Stimulated activated CD4-positive, alpha-beta T cell treated with anti-CD3 and anti-CD28 coated beads, TNF-alpha, amount 100 ng/mL, for 4 hours (primary cell): Measurements from ENCODE around the gene IGFBP4.

Experiments
- DNase-seq, 3 experiments: peaks; one replicate each; pipeline ENCODE4 v3.0.0-alpha.2; 2020; ENCODE audit warnings: low read depth in 3 of 3

IGFBP4 gene

DNA sequence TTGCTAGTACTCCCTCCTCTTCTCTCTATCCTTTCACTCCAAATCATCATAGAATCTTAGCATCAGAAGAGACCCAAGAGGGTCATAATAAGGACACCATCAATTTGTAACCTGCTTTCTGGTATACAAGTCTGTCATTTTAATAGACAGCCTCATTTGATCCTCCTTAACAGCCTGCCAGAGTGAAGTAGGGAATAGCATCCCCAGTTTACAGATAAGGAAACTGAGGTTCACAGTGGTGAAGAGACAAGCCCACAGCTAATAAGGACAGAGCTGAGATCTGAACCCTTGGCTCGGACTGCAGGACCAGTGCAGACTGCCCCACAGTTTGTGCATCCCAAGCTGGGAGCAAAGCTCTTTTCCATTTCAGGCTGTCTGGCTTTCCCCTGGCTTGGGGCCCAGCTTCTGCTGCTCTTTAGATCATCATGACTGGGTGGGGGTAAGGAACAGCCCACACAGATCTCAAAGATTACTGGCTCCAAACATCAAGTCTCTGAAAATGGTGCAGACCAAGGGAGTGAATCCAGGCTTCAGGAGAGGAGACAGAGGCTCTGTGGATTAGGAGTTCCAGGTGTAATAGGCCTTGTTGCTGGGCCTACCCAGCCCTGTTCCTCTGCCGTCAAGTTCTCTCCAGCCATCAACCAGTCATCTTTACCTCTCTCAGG lies 10.3 kb upstream of the IGFBP4 start:
- DNase-seq, result no peak

DNA sequence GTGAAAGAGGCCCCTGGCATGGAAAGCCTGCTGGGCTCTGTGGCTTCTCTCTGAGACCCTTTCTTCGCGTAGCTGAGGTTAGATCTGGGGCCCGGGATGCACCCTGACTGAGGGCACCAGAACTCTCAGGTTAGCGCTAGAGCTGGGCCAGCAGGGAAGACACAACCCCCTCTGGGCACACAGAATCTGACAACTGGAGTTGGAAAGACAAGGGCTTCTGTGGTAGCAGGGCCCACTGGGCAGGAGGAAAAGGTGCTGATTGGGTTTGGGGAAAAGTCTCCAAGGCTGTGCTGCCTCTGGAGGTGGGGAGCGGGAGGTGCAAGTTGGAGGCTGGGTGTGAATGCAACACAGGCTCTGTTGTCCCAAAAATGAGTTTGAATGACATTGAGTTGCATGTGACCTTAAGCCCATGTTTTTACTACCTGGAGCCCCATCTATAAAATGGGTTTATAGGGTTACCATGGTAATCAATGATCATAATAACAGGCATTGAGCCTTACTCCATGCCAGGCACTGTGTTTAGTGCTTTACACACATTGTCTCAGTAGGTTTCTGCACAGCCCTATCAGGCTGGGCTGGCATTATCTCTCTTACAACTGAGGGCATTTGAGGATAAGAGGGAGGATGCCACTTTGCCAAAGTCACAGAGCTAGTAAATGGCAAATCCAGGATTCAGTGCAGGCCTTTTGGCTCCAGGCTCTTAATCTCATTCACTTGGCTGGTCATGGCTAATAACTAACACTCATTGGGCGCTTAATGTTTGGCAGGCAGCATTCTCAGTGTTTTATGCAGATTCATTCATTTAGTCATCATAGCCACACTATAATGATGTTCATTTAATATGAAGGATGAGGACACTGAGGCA lies 9.5 kb upstream of the IGFBP4 start:
- DNase-seq, result no peak

DNA sequence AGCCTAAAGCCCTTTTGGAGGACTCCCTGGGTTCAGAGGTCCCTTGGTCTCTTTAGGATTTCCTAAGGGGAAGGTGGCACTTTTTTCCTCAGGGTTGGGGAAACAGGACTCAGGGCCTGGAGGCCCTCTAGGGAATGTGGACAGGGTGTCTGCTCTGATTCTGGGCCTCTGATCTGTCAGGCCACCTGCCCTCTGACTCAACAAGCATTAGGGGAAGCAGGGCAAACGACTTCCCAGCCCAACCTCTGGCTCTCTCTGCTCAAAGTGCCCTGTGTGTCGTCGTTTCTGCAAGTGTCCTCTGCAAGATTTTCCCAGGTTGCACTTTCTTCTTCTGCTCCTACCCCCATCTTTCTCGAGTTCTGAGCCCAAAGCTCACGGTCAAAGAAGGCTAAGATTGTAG lies 6.6 kb upstream of the IGFBP4 start:
- no peak for DNase-seq

DNA sequence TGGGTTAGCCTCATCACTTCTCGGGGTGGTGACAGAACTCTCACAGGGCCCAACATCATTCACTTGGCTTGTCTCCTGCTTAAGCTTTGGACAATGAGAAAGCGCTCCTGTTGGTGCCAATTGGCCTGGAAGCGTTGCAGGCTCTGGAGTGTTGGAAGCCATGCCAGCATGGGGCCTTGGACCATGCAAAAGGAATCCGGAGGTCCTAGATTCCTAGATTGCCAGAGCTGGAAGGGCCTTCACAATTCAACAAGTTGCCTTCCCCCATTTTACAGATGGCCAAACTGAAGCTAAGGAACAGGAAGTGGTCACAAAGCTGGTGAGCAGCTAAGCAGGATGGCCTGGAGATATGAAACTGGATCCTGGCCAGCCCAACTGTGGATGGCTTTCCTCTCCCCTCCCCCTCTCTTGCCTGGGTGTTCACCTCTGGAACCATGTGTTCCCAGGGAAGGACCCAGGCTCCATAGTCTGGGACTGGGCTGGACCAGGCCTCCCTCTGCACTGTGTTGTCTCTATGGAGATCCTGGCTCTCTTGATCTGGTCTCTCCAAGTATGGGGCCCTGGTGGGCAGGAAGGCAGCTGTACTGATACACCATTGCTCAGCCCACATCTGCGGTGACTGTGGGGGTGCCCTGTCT lies 6.0 kb upstream of the IGFBP4 start:
- no peak for DNase-seq

DNA sequence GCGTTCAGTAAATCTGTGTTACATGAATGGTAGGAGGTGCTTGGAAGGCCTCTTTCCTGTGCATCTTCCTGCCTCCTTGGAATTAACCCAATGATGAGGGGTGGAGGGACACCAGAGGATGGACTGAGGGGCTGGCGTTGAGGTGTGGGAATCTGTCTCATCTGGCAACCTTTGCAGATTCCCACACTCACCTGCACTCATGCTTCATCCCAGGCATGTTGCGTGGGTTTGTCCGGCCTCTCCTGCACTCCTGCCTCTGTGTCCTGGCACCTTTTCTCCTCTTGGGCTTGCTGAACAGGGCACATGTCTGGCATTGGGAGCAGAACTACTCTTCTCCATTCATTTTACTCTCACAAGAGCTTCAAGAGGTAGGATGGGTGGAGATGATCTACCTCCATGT lies 3.1 kb upstream of the IGFBP4 start:
- no peak for DNase-seq

DNA sequence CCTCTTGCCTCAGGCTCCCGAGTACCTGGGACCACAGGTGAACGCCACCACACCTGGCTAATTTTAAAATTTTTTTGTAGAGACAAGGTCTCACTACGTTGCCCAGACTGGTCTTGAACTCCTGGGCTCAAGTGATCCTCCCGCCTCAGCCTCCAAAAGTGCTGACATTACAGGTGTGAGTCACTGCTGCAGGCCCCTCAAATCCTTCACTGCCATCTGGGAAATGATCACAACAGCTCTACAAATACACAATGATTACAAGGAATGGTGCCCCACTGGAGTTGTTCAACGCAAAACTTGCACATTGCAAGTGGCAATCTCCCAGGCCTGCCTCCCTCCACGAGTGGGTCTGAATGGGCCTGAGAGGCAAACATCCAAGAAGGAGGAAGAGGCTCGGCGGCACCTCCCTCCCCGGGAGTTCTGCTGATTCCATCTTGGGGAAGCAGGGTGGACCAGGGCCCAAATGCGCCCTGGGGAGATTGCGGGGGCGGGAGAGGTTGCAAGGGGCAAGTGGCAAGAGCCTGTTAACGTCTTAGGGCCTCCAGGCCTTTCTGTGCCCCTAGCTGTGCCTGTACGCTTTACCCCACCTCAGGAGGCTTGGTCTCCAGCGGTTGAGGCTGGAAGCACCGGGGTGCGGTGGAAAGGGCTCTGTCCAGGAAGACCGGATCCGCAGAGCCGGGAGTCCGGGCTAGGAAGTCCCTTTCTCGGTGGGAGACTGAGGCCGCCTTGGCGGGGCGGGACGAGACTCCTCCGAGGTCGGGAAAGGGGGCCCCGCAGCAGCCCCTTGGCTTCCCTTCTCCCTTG lies 656 bp upstream of the IGFBP4 start:
- DNase-seq, result no peak

DNA sequence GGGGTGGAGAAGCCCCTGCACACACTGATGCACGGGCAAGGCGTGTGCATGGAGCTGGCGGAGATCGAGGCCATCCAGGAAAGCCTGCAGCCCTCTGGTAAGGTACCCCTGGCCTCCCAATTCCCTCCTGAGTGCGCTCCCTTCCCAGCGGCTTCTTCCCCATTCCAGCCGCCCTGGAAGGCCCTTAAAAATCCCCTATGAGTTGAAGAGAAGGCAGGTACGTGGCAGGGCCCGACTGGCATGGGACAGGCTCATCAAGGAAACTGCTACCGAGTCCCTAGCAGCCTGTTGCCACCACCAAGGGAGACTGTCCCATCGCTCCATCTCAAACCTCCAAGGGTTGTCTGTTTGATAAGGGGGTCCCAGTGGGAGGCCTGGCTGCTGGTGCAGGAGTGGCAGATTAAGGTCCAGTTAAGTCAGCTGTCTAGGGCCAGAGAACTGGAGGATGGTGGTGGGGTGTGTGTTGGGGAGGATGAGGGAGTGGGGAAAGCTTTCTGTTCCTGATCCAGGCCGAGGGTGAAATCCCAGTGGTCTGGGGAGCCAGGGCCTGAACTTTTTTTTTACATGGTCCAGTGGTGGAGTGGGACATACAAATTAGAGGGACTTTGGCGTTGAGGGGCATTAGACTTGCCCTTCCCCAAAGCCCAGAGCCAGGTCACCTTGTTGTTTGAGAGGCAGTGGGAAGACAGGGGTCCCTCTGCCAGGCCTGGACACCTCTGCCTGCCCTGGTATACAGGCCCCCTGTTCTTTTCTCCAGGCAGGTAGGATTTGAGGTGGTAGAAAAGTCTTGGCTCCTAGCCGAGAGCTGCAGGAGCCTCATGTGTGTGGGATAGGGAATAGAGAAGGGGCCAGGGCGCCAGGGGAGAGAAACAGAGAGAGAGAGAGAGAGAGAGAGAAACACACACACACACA lies 994 bp downstream of the IGFBP4 start:
- DNase-seq, result no peak

DNA sequence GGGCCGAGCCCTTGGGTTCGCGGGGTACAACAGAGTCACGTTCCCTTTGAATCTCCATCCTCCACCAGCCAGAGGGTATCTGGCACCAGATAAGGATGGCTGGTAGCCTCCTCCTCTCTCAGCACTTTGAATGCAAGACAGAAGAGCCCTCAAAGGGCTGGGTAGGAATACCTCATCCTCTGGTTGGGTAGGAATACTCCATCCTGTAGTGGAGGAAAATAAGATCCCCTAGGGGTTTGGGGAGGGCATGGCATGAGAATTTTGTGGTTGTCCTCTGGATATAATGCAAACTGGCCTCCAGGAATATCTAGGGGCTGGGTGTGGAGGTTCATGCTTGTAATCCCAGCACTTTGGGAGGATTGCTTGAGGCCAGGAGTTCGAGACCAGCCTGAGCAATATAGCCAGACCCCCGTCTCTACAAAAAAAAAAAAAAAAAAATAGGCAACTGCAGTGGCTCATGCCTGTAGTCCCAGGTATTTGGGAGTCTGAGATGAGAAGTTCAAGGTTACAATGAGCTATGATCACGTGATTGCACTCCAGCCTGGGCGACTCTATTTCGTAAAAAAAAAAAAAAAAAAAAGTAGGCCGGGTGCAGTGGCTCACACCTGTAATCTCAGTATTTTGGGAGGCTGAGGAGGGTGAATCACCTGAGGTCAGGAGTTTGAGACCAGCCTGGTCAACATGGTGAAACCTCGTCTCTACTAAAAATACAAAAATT lies 2.7 kb downstream of the IGFBP4 start:
- DNase-seq, result no peak

DNA sequence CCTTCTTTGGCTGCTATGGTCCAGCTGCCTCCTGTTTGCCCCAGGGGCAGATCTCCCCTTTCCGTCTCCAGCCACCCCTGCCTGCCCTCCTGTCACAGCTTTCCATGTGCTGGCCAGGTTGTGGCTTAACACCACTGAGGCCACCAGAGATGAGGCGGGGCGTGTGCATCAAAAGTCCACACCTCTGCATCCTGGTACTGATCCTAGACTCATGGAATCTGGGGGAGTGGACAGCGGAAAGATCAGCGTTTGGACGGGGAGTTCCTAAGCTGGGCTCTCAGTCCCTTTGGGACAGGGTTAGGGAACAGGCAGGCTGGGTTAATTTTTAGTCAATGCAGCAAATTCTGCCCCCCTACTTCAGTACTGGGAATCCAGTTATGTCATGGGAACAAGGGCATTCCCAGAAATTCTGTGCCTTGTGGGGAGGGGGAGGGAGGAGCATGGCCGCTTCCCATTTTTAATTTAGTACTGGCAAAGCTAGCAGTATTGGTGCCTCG lies 3.9 kb downstream of the IGFBP4 start:
- no peak for DNase-seq

DNA sequence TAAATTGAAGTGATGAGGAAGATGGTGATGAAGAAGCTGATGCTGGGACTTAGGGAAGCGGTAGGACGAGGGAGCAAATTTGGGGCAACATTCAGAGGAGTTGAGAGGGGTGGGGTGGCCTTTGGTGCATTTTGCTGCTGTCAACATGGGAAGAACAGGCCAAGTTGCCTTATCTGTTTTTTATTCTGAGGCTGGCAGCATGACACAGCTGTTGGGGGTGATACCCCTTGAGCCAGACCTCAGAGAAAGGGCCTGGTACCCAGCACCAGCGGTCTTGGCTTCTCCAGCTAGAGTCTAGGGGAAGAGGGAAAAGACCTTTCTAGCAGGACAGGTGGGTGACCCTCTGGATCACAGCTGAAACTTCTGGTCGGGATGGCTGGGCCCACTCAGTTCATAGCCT lies 4.6 kb downstream of the IGFBP4 start:
- no peak for DNase-seq

DNA sequence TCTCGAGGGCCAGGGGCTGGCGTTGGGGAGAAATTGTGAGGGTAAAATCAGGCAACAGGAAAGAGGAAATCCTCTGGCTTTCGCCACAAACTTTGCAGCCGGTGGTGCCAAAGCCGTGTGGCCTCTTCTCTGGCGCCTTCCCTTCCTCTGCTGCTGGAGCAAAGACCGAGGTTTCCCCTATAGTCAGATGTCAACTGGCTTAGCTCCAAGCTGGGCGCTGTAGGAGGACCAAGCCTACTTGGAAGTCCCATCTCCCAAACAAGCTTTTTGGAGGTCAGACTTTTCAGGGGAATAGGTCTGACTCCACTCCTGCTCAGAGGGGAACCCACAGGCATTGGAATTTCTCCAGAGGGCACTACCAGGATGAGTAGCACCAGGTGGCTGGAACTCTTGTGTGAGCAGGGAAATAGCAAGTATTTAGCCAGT lies 5.0 kb downstream of the IGFBP4 start:
- no peak for DNase-seq

DNA sequence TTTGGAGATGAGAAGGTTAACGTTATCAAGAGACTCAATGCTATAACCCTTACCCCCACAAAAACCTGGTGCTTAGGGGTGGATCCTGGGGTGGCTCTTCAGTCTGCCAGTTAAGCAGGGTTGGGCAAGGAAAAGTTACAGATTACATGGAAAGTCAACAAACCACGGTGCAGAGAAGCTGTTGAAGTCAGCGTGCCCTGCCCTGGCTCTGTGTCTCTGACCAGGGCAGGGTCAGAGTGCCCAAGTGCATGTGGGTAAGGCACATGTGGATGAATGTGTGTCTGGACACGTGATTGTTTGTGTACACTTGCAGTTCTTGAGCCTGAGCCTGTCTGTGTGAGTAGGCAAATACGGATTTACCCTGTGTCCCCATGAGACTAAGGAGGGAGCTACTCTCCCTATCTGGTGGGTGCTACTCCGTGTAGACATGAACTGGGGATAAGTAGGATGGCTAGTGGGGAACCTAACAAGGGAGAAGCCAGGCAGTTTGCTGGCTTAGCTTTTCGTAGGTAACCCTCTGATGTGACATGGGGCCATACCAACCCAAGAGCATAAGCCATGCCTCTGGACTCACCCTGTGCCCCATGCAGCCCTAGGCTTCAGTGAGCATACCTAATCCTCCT lies 5.5 kb downstream of the IGFBP4 start:
- no peak for DNase-seq

DNA sequence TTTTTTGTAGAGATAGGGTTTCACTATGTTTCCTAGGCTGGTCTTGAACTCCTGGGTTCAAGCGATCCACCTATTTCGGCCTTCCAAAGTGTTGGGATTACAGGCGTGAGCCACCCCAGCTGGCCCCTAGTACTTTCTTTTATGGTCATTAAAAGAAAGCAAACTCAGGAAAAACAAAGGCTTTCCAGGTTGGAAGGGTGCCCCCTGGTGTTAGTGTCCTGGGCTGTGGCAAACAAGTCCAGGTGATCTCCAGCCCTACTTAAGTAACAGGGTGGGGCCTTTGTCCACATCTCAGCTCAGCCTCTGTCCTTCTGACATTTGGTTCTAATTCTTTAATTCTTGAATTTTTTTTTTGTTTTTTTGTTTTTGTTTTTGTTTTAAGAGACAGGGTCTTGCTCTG lies 6.9 kb downstream of the IGFBP4 start:
- DNase-seq, result peak in 2 of 3 experiments; percentile 8 to 26

DNA sequence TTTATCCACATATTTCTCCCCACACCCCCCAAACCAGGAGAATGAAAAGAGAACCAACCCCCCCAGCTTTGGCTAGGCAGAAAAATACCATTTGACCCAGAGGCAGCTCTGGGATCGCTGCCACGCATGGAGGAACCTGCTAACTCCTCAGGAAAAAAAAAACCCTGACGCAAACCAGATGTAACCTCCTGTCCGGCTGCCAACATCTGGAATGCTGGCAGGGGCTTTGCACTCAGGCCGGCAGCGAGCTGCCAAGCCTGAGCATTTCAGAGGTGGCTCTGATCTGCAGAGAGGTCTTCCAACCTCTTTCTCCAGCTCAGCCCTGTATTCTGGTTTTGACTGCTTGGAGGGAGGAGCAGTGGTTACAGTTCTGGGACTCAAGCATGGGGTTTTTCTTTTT lies 8.2 kb downstream of the IGFBP4 start:
- DNase-seq, result no peak

DNA sequence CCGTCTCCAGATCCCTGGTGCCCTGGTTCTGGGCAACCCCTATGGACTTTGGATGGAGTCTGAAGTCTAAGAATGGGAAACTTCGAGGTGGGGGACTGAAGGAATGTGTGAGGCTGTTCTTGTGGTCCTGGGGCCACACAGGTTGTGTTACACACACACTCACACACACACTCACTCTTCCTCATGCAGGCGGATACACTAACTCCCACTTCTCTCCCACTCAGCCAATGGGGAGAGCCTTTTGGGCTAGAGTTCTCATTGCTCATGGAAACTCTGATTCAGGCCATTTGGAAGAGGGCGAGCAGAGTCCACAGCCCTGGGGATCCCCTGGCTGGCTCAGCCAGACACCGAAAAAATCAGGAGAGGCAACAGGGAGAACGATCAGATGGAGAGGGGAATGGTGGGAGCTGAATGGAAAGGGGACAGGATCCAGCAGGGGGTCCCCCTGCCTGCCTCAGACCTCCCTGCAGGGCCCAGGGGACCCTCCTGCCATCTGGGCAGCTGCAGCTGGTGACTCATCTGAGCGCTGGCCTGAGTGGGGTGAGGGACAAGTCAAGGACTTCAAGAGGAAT lies 9.1 kb downstream of the IGFBP4 start:
- DNase-seq, result no peak

DNA sequence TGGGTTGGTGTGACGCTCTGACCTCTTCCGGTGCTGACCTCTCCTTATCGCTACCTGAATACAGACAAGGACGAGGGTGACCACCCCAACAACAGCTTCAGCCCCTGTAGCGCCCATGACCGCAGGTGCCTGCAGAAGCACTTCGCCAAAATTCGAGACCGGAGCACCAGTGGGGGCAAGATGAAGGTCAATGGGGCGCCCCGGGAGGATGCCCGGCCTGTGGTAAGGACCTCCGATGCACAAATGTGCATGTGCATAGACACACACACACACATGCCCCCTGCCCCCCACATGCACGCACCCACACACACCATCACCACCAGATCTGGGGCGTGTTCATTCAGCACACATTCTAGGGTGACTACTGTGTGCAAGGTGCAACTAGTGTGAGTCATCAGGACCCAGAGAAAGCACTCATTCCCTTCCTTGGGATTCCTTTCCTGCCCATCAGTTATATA lies 9.7 kb downstream of the IGFBP4 start:
- DNase-seq, result no peak

DNA sequence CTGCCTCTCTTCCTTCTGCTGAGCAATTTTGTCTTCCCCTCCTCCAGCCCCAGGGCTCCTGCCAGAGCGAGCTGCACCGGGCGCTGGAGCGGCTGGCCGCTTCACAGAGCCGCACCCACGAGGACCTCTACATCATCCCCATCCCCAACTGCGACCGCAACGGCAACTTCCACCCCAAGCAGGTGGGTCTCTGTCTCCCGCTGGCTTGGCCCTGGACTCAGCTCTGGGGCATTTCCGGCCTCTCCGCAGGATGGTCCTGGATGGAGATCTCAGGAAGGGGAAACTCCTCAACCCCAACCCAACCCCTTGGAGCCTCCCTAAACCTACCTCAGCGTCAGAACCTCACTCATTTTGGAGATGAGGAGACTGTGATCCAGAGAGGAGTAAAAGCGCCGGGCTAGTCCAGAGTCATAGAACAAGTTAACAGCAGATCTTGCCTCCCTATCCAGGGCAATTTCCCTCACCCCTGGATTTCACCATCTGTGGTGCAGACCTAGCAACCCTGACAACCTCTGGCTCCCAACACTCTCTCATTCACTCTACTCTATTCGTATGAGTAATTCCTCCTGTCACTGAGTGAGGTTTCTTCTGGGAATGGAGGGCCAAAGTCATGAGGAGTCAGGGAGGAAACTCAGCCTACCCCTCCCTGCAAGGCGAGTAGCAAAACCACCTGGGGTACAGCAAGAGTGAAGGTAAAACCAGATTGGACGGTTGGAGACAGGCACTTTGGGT lies 10.8 kb downstream of the IGFBP4 start:
- DNase-seq, result no peak

DNA sequence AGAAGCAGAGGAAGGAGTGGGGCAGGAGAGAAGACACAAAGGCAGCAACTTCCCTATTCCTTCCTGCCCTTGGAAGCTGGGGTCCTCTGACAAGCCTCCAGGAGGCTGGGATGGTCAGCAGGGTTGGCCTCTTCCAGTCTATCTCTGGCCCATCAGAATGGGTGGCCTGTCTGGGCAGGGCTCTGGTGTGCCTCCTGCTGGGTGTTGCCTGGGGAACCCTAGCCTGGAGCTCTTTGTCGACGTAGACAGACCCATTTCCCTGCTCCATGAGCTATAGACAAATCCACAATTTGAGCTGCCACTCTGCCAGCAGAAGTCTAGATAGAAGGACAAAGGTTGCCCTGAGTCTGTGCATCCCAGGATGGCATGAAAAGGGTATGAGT lies 11.4 kb downstream of the IGFBP4 start:
- DNase-seq, result no peak
